GM19099 (cell line): ENCODE data around the gene NOL4.

ENCODE experiments used
- POLR2A ChIP-seq: IDR thresholded peaks from 3 replicates; pipeline ENCODE4 v1.6.1; 2011; ENCODE audit warnings: low read depth; ENCODE audit not compliant: insufficient read length; ENCODE audit errors: extremely low read depth

The NOL4 gene

GRCh38 chr18:34224423-34225217, at the start of gene NOL4:
Gene NOL4, minus strand, starts transcription at chr18:34224913. Its CDS starts 1,660 bp downstream, at chr18:34223253.
- TF ChIP-seq POLR2A, result peak; percentile 38

- no peak for TF ChIP-seq POLR2A
Measured at GRCh38 chr18:34261865-34262780, 37.4 kb upstream of the NOL4 start.

- no peak for TF ChIP-seq POLR2A
Measured at GRCh38 chr18:34258176-34258575, 33.5 kb upstream of the NOL4 start.

- TF ChIP-seq POLR2A, result no peak
Measured at GRCh38 chr18:34251919-34252318, 27.2 kb upstream of the NOL4 start.

GRCh38 chr18:34248727-34249126, 24.0 kb upstream of the NOL4 start:
- no peak for TF ChIP-seq POLR2A

- no peak for TF ChIP-seq POLR2A
Measured at GRCh38 chr18:34242739-34243138, 18.0 kb upstream of the NOL4 start.

- TF ChIP-seq POLR2A, result no peak
Measured at GRCh38 chr18:34225218-34225553, 473 bp upstream of the NOL4 start.

GRCh38 chr18:34223893-34224422, 755 bp downstream of the NOL4 start:
- TF ChIP-seq POLR2A, result no peak

GRCh38 chr18:34223164-34223892, 1.4 kb downstream of the NOL4 start:
- no peak for TF ChIP-seq POLR2A

GRCh38 chr18:34222307-34223163, 2.2 kb downstream of the NOL4 start:
- peak; percentile 37 for TF ChIP-seq POLR2A

- no peak for TF ChIP-seq POLR2A
Measured at GRCh38 chr18:34221971-34222306, 2.8 kb downstream of the NOL4 start.

- TF ChIP-seq POLR2A, result no peak
Measured at GRCh38 chr18:34220081-34220815, 4.5 kb downstream of the NOL4 start.

GRCh38 chr18:34219651-34220050, 5.1 kb downstream of the NOL4 start:
- TF ChIP-seq POLR2A, result no peak
